Kidney epithelial cell (primary cell): Measurements from ENCODE around the gene GGCX. TPM values are rescaled to one million over a fixed set of nuclear protein-coding genes. Genes with fewer than 3 reads are reported as not detected.
A peak's percentile ranks its signal among the peaks of the same experiment; 100 is the strongest.

ENCODE experiments used
- DNase-seq: peaks from one replicate; pipeline ENCODE4 v3.0.0-alpha.2; 2010; ENCODE audit warnings: low read depth
- H3K27me3 ChIP-seq: 2 replicates; pipeline ENCODE4 v1.6.0; 2011; ENCODE audit warnings: low read length; ENCODE audit not compliant: control insufficient read depth, insufficient read depth
- H3K36me3 ChIP-seq: 2 replicates; pipeline ENCODE4 v1.5.1; 2011; ENCODE audit warnings: low read length; ENCODE audit not compliant: control insufficient read depth, insufficient read depth
- H3K4me3 ChIP-seq: 2 replicates; pipeline ENCODE4 v1.5.1; 2011; ENCODE audit warnings: low read depth, mild to moderate bottlenecking, control low read depth, low read length
- total RNA-seq: library from RNA; depleted of rRNA; stranded (reverse); fragments of >200 nt; gene quantifications from 2 replicates; pipeline ENCODE4 v1.2.3, GENCODE V29; 2015
- TF ChIP-seq, protein P1 (sequence below): IDR thresholded peaks from 2 replicates; pipeline ENCODE4 v1.5.1; 2011; ENCODE audit warnings: mild to moderate bottlenecking, moderate library complexity, low read length, control low read depth, inconsistent platforms; ENCODE audit not compliant: insufficient read depth, poor library complexity, severe bottlenecking

Gene GGCX
- total RNA-seq, 1 donor from 2014 or later: 25.7 TPM

DNA sequence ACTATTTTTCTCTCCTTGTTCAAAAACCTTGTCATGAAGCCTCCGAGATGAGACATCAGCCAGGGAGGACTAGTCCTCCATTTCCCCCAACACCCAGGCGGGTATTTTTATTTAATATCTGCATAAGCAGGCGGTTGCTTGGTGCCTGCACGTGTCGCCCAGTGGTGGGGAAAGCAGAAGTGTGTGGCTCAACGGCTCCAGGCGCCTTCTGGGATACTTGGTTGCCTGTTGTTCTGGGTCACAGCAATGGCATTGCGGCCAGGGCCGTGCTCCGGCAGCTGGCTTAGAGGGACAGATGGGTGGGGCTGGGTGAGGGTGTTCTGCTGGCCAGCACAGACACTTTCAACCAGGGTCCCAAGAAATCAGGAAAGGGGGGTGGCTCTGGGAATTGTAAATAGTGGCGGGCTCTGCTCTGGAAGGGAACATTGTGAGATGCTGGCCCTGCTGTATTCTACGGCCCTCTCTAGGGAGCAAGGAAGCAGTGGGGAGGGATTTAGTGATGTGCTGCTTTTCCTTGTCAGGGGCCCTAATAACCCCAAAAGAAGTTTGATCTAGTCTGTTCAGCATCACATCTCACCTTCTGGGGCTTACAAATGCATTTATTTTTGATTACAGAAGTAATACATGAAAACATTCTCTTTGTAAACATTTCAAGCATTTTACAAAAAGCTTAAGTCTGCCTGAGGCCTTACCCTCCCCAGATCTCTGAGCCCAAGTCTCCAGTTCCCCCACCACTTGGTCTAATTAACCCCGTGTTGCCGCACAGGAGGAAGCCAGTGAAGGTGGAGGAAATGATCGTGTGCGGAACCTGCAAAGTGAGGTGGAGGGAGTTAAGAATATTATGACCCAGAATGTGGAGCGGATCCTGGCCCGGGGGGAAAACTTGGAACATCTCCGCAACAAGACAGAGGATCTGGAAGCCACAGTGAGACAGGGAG, 17.2 kb upstream of the GGCX start:
- Histone ChIP-seq H3K4me3 (peak overlapping the region; percentile 51), H3K36me3 (no peaks in the 10 kb centered on the region), H3K27me3 (no peaks in the 10 kb centered on the region)
- TF ChIP-seq, protein P1, sequence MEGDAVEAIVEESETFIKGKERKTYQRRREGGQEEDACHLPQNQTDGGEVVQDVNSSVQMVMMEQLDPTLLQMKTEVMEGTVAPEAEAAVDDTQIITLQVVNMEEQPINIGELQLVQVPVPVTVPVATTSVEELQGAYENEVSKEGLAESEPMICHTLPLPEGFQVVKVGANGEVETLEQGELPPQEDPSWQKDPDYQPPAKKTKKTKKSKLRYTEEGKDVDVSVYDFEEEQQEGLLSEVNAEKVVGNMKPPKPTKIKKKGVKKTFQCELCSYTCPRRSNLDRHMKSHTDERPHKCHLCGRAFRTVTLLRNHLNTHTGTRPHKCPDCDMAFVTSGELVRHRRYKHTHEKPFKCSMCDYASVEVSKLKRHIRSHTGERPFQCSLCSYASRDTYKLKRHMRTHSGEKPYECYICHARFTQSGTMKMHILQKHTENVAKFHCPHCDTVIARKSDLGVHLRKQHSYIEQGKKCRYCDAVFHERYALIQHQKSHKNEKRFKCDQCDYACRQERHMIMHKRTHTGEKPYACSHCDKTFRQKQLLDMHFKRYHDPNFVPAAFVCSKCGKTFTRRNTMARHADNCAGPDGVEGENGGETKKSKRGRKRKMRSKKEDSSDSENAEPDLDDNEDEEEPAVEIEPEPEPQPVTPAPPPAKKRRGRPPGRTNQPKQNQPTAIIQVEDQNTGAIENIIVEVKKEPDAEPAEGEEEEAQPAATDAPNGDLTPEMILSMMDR: no peak
- DNase-seq: no peak

GRCh38 chr2:85577386-85578242, 16.3 kb upstream of the GGCX start, which contains the start of gene VAMP8:
TSS of gene VAMP8 (plus strand) at chr2:85577586. CDS start at chr2:85577647, 61 bp downstream.
- peak; percentile 16 for DNase-seq
- H3K4me3 ChIP-seq: peak within 1 kb of the TSS; percentile 51
- H3K36me3 ChIP-seq: no peaks in the 10 kb centered on the region
- TF ChIP-seq, protein P1: no peak
- no peaks in the 10 kb centered on the region for H3K27me3 ChIP-seq

- DNase-seq: no peak
- Histone ChIP-seq H3K36me3 (no peaks in the 10 kb centered on the region), H3K27me3 (no peaks in the 10 kb centered on the region), H3K4me3 (no peak overlapping the region)
- TF ChIP-seq, protein P1: no peak
Measured at GRCh38 chr2:85577063-85577385, 15.7 kb upstream of the GGCX start.

GRCh38 chr2:85575739-85576138, 14.4 kb upstream of the GGCX start:
- no peak overlapping the region for H3K4me3 ChIP-seq
- H3K36me3 ChIP-seq: no peaks in the 10 kb centered on the region
- no peak for DNase-seq
- TF ChIP-seq, protein P1: no peak
- peaks cover 2% of the 10 kb centered on the region for H3K27me3 ChIP-seq

DNA sequence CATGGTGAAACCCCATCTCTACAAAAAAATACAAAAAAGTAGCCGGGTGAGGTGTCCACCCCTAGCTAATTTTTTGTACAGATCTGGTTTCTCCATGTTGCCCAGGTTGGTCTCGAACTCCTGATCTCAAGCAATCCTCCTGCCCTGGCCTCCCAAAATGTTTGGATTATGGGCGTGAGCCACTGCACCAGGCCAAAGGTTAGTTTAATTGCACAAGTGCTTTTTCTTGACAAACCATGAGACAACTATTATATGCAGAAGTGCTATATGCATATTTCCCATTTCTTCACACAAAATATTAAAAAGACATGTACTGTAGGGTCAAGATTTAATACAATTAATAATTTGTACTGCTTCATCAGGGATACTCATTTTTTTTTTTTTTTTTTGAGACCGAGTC, 5.0 kb upstream of the GGCX start:
- TF ChIP-seq, protein P1: no peak
- Histone ChIP-seq H3K4me3 (no peak overlapping the region), H3K27me3 (no peaks in the 10 kb centered on the region), H3K36me3 (no peaks in the 10 kb centered on the region)
- DNase-seq: no peak
